ENCODE data around the gene WWOX.

Gene WWOX

DNA sequence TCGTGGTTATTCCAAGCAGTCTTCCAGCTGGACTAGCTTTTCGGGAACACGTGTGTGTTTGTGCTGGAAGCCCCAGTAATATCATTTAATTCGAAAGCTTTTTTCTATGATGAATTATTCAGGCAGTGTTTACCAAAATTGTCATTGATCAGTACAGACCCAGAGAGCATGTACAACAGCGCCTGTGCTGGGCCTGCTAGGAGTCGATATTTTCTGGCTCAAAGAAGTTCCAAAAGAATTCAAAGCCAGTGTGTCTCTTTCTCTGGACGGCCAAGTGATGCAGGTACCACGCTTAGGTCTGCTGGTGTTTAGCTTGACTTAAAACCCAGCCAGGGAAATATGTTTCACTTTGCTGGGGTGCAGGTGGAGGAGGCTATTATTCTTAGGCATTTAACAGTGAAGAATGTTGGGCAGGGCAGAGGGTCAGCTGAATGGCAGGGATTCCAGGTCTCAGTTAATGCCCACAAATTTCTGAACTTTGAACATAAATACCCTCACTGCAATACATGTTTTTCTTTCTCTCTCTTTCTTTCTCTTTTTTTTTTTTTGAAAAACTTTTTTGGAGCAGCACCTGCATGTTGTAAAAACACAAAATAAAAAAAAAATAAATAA, 401.3 kb downstream of the WWOX start:
- Histone ChIP-seq H3K27me3 (ENCODE audit: control insufficient read depth, insufficient read depth, low read length) (no peaks in the 10 kb centered on the region), H3K9ac (ENCODE audit: low read length) (no peak overlapping the region), H3K4me1 (ENCODE audit: control insufficient read depth, insufficient read depth, low read length) (peaks cover 13% of the 10 kb centered on the region), H3K9me3 (ENCODE audit: control insufficient read depth, low read length) (no peaks in the 10 kb centered on the region), H3K36me3 (ENCODE audit: control insufficient read depth, insufficient read depth, low read length) (no peaks in the 10 kb centered on the region), H3K4me3 (ENCODE audit: low read length) (no peak overlapping the region)

DNA sequence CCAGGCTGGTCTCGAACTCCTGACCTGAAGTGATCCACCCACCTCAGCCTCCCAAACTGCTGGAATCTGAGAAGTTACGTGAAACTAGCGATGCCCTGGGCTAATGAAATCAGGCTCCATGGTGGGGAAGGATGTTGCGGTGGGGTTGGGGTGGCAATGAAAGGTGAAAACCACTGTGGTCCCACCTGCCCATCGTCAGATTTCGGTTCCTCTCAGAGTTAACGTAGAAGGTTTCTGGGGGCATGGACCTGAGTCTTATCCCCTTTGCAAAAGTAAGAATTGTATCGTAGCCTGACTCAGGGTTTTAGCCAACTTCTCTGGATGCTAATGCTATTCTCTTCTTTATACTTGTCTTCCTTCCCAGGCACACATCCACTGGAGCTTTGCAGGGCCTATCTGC, 402.3 kb downstream of the WWOX start:
- H3K9me3 ChIP-seq (ENCODE audit: control insufficient read depth, low read length): no peaks in the 10 kb centered on the region
- H3K9ac ChIP-seq (ENCODE audit: low read length): no peak overlapping the region
- H3K4me1 ChIP-seq (ENCODE audit: control insufficient read depth, insufficient read depth, low read length): peaks cover 13% of the 10 kb centered on the region
- H3K36me3 ChIP-seq (ENCODE audit: control insufficient read depth, insufficient read depth, low read length): no peaks in the 10 kb centered on the region
- no peaks in the 10 kb centered on the region for H3K27me3 ChIP-seq (ENCODE audit: control insufficient read depth, insufficient read depth, low read length)
- H3K4me3 ChIP-seq (ENCODE audit: low read length): no peak overlapping the region

GRCh38 chr16:78502812-78503350, 403.4 kb downstream of the WWOX start:
- Histone ChIP-seq H3K4me3 (ENCODE audit: low read length) (no peak overlapping the region), H3K4me1 (ENCODE audit: control insufficient read depth, insufficient read depth, low read length) (peaks cover 13% of the 10 kb centered on the region), H3K9me3 (ENCODE audit: control insufficient read depth, low read length) (no peaks in the 10 kb centered on the region), H3K27me3 (ENCODE audit: control insufficient read depth, insufficient read depth, low read length) (no peaks in the 10 kb centered on the region), H3K36me3 (ENCODE audit: control insufficient read depth, insufficient read depth, low read length) (no peaks in the 10 kb centered on the region), H3K9ac (ENCODE audit: low read length) (no peak overlapping the region)

GRCh38 chr16:78503602-78504001, 404.1 kb downstream of the WWOX start:
- no peaks in the 10 kb centered on the region for H3K36me3 ChIP-seq (ENCODE audit: control insufficient read depth, insufficient read depth, low read length)
- H3K4me1 ChIP-seq (ENCODE audit: control insufficient read depth, insufficient read depth, low read length): peaks cover 13% of the 10 kb centered on the region
- H3K27me3 ChIP-seq (ENCODE audit: control insufficient read depth, insufficient read depth, low read length): no peaks in the 10 kb centered on the region
- no peaks in the 10 kb centered on the region for H3K9me3 ChIP-seq (ENCODE audit: control insufficient read depth, low read length)
- no peak overlapping the region for H3K4me3 ChIP-seq (ENCODE audit: low read length)
- no peak overlapping the region for H3K9ac ChIP-seq (ENCODE audit: low read length)

DNA sequence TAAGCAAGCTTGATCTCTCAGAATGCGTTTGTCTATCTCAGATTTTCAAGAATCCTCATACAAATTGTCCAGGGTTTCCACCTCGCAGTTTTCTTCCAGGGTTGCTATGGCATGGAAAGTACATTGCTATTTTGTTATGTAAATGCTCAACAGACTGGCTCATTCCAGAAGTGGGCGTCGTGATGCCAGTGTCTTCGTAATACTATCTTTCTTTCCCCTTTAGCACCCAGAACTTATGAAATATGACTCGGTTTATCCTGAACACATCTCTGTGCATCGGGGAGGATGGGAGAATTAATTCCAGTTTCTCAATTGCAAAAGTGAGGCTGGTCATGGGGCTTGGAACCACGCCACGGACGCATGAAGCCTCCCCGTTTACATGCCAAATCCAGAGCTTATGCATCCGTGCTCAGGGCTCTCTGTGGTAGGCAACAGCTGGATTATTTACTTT, 405.0 kb downstream of the WWOX start:
- H3K9ac ChIP-seq (ENCODE audit: low read length): no peak overlapping the region
- H3K4me1 ChIP-seq (ENCODE audit: control insufficient read depth, insufficient read depth, low read length): peaks cover 13% of the 10 kb centered on the region
- no peaks in the 10 kb centered on the region for H3K27me3 ChIP-seq (ENCODE audit: control insufficient read depth, insufficient read depth, low read length)
- no peak overlapping the region for H3K4me3 ChIP-seq (ENCODE audit: low read length)
- H3K36me3 ChIP-seq (ENCODE audit: control insufficient read depth, insufficient read depth, low read length): no peaks in the 10 kb centered on the region
- no peaks in the 10 kb centered on the region for H3K9me3 ChIP-seq (ENCODE audit: control insufficient read depth, low read length)

DNA sequence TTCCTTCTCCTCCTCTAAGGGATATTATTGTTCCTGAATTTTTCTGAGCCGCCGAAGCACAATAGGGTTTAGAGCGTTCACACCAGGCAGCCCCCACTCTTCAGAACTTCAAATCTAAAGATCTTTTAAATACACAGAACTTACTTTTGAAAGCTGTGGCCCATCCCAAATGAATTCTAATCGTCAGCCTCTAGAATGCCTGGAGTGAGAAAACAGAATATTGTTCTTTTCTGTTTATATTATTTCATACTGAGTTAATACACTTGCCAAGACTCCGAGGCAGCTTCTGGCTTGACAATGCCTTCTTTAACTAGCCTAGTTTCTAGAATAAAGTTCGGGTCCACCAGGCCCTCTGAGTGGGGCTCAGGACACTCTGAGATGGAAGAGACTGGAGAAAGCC, 405.6 kb downstream of the WWOX start:
- Histone ChIP-seq H3K27me3 (ENCODE audit: control insufficient read depth, insufficient read depth, low read length) (no peaks in the 10 kb centered on the region), H3K36me3 (ENCODE audit: control insufficient read depth, insufficient read depth, low read length) (no peaks in the 10 kb centered on the region), H3K9ac (ENCODE audit: low read length) (no peak overlapping the region), H3K4me3 (ENCODE audit: low read length) (no peak overlapping the region), H3K9me3 (ENCODE audit: control insufficient read depth, low read length) (no peaks in the 10 kb centered on the region), H3K4me1 (ENCODE audit: control insufficient read depth, insufficient read depth, low read length) (peaks cover 13% of the 10 kb centered on the region)

DNA sequence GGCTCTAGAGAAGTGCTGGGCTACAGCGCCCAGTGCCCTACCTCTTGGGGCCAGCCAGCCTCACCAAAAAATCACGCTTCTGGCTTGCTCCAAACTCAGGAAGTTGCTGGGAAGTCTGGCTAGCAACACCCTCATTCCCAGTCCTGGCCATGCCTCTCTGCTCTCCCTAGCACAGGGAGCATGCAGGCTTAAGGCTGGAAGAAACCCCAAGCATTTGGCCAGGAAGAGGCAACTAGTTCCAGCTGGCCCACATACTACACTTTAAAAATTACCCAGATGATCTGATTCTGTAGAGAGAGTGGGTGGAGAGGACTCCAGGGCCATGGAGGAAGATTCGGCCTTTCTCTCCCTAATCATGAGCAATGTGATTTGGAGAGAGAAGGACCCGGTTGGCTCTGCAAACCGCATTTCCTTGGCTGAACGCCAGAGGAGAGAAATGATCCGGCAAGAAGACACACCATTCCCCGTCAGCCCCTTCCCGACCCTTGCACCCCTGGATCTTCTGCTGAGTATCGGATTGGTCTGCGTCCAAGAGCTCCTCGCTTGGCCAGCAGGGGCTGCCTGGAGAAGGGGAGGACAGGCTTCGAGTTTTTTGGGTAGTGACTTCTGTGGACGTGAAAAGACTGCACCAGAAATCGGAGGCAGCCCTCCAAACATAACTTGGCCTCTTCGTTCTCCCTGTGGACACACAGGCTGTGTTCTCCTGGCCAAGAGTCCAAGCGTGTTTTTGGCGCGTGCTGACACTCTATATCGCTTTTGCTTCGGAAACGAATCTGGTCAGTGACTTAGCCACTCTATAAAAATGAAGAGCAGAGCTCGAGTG, 406.3 kb downstream of the WWOX start:
- H3K27me3 ChIP-seq (ENCODE audit: control insufficient read depth, insufficient read depth, low read length): no peaks in the 10 kb centered on the region
- H3K36me3 ChIP-seq (ENCODE audit: control insufficient read depth, insufficient read depth, low read length): no peaks in the 10 kb centered on the region
- H3K4me3 ChIP-seq (ENCODE audit: low read length): no peak overlapping the region
- no peaks in the 10 kb centered on the region for H3K9me3 ChIP-seq (ENCODE audit: control insufficient read depth, low read length)
- no peak overlapping the region for H3K9ac ChIP-seq (ENCODE audit: low read length)
- H3K4me1 ChIP-seq (ENCODE audit: control insufficient read depth, insufficient read depth, low read length): peaks cover 13% of the 10 kb centered on the region

DNA sequence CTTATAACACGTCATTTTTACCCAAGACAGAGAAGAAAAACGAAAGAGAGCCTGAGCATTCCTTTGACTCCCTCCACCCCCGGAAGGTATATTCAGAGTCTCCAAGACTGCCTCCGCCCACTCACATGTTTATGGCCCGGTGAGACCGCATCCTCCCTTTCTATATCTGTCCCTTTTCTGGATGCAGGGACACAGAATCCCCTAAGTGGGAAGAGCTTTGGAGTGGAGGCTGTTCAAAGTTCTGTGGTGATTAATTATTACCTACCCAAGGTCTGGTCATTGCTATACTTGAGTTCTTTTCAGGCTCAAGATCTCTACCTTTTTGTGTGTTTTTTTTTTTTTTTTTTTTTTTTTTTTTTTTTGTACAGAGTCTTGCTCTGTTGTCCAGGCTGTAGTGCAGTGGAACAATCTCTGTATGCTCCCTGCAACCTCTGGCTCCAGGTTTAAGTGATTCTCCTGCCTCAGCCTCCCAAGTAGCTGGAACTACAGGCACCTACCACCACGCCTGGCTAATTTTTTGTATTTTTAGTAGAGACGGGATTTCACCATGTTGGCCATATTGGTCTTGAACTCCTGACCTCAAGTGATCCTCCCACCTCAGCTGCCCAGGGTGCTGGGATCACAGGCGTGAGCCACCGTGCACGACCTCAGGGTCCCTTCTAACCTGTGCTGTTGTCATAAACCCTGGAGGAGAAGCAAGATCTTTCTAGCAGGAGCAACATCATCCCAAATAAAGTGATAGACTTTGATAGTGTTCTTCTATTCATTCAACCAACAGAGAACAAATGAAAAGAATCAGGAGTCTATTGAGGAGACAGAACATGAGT, 407.1 kb downstream of the WWOX start:
- Histone ChIP-seq H3K4me3 (ENCODE audit: low read length) (no peak overlapping the region), H3K9ac (ENCODE audit: low read length) (no peak overlapping the region), H3K27me3 (ENCODE audit: control insufficient read depth, insufficient read depth, low read length) (no peaks in the 10 kb centered on the region)

GRCh38 chr16:78507576-78507975, 408.1 kb downstream of the WWOX start:
- Histone ChIP-seq H3K36me3 (ENCODE audit: control insufficient read depth, insufficient read depth, low read length) (no peaks in the 10 kb centered on the region), H3K9ac (ENCODE audit: low read length) (no peak overlapping the region), H3K4me3 (ENCODE audit: low read length) (no peak overlapping the region), H3K27me3 (ENCODE audit: control insufficient read depth, insufficient read depth, low read length) (no peaks in the 10 kb centered on the region), H3K9me3 (ENCODE audit: control insufficient read depth, low read length) (no peaks in the 10 kb centered on the region), H3K4me1 (ENCODE audit: control insufficient read depth, insufficient read depth, low read length) (peaks cover 13% of the 10 kb centered on the region)

More for the DNA sequence above, 407.1 kb downstream of the WWOX start:
- Histone ChIP-seq H3K9me3 (ENCODE audit: control insufficient read depth, low read length) (no peaks in the 10 kb centered on the region), H3K36me3 (ENCODE audit: control insufficient read depth, insufficient read depth, low read length) (no peaks in the 10 kb centered on the region), H3K4me1 (ENCODE audit: control insufficient read depth, insufficient read depth, low read length) (peaks cover 13% of the 10 kb centered on the region)

- H3K36me3 ChIP-seq (ENCODE audit: control insufficient read depth, insufficient read depth, low read length): no peaks in the 10 kb centered on the region
- H3K9me3 ChIP-seq (ENCODE audit: control insufficient read depth, low read length): no peaks in the 10 kb centered on the region
- no peak overlapping the region for H3K4me3 ChIP-seq (ENCODE audit: low read length)
- H3K27me3 ChIP-seq (ENCODE audit: control insufficient read depth, insufficient read depth, low read length): no peaks in the 10 kb centered on the region
- no peaks in the 10 kb centered on the region for H3K4me1 ChIP-seq (ENCODE audit: control insufficient read depth, insufficient read depth, low read length)
- H3K9ac ChIP-seq (ENCODE audit: low read length): no peak overlapping the region
These were observed 410.5 kb downstream of the WWOX start for GRCh38 chr16:78509965-78510364.

- no peak overlapping the region for H3K9ac ChIP-seq (ENCODE audit: low read length)
- H3K4me1 ChIP-seq (ENCODE audit: control insufficient read depth, insufficient read depth, low read length): no peaks in the 10 kb centered on the region
- H3K9me3 ChIP-seq (ENCODE audit: control insufficient read depth, low read length): no peaks in the 10 kb centered on the region
- no peak overlapping the region for H3K4me3 ChIP-seq (ENCODE audit: low read length)
- no peaks in the 10 kb centered on the region for H3K27me3 ChIP-seq (ENCODE audit: control insufficient read depth, insufficient read depth, low read length)
- no peaks in the 10 kb centered on the region for H3K36me3 ChIP-seq (ENCODE audit: control insufficient read depth, insufficient read depth, low read length)
These were observed 411.0 kb downstream of the WWOX start for GRCh38 chr16:78510496-78510895.

GRCh38 chr16:78513838-78514237, 414.4 kb downstream of the WWOX start:
- Histone ChIP-seq H3K36me3 (ENCODE audit: control insufficient read depth, insufficient read depth, low read length) (no peaks in the 10 kb centered on the region), H3K9me3 (ENCODE audit: control insufficient read depth, low read length) (no peaks in the 10 kb centered on the region), H3K9ac (ENCODE audit: low read length) (no peak overlapping the region), H3K4me3 (ENCODE audit: low read length) (no peak overlapping the region), H3K27me3 (ENCODE audit: control insufficient read depth, insufficient read depth, low read length) (no peaks in the 10 kb centered on the region), H3K4me1 (ENCODE audit: control insufficient read depth, insufficient read depth, low read length) (no peaks in the 10 kb centered on the region)

All from mucosa of stomach (tissue), 1 donor.